Activated CD4-positive, alpha-beta T cell treated with anti-CD3 and anti-CD28 coated beads, Interleukin-2, amount 10 ng/mL, durations not matched to agents 24 days and 14 days (primary cell): ENCODE data around the gene GRID2. TPM values are rescaled to one million over a fixed set of nuclear protein-coding genes. Genes with fewer than 3 reads are reported as not detected.
"Not testable (repeated sequence)": the region's sequence is repeated elsewhere in the genome, so short reads cannot be mapped to it uniquely, and the experiment has no call there.

ENCODE experiments used
- DNase-seq: peaks from one replicate; pipeline ENCODE4 v3.0.0; 2022
- H3K27ac Mint-ChIP-seq: one replicate; pipeline ENCODE4 v1.8.0; 2022; ENCODE audit warnings: mild to moderate bottlenecking, mixed read lengths
- H3K27me3 Mint-ChIP-seq: one replicate; pipeline ENCODE4 v1.8.0; 2022; ENCODE audit warnings: mixed read lengths
- H3K36me3 Mint-ChIP-seq: one replicate; pipeline ENCODE4 v1.8.0; 2022; ENCODE audit warnings: low read depth, mild to moderate bottlenecking, mixed read lengths
- H3K4me1 Mint-ChIP-seq: one replicate; pipeline ENCODE4 v1.8.0; 2021; ENCODE audit warnings: mixed read lengths
- H3K4me3 Mint-ChIP-seq: one replicate; pipeline ENCODE4 v1.8.0; 2022; ENCODE audit warnings: mild to moderate bottlenecking, moderate library complexity, mixed read lengths
- H3K9me3 Mint-ChIP-seq: one replicate; pipeline ENCODE4 v1.8.0; 2021; ENCODE audit warnings: mixed read lengths
- intact Hi-C: fragments of 100-400 bp; cut with micrococcal nuclease; formaldehyde crosslinking; loops from one replicate; pipeline ENCODE4 v1.15.1; 2023
- total RNA-seq: library from RNA; stranded (reverse); gene quantifications from 2 replicates; pipeline ENCODE4 v1.2.3, GENCODE V29; 2022

GRID2 gene
- total RNA-seq, 1 donor from 2014 or later = not detected

- H3K27me3 Mint-ChIP-seq = no peaks in the 10 kb centered on the region
- H3K9me3 Mint-ChIP-seq = no peaks in the 10 kb centered on the region
- DNase-seq = no peak
- no peaks in the 10 kb centered on the region for H3K4me1 Mint-ChIP-seq
- no peaks in the 10 kb centered on the region for H3K36me3 Mint-ChIP-seq
- H3K4me3 Mint-ChIP-seq = no peak overlapping the region
- H3K27ac Mint-ChIP-seq = no peak overlapping the region
- intact Hi-C loops = no loop called here
Observed at GRCh38 chr4:93337196-93337595, 1033.4 kb downstream of the GRID2 start.

- DNase-seq = no peak
- intact Hi-C loops = no loop called here
- Mint-ChIP-seq H3K9me3 (no peaks in the 10 kb centered on the region), H3K27me3 (no peaks in the 10 kb centered on the region), H3K27ac (no peak overlapping the region), H3K4me1 (no peaks in the 10 kb centered on the region), H3K4me3 (no peak overlapping the region), H3K36me3 (no peaks in the 10 kb centered on the region)
Observed at GRCh38 chr4:93342738-93343137, 1039.0 kb downstream of the GRID2 start.

GRCh38 chr4:93346840-93347239 is 1043.1 kb downstream of the GRID2 start:
- intact Hi-C loops = no loop called here
- Mint-ChIP-seq H3K4me3 (no peak overlapping the region), H3K4me1 (no peaks in the 10 kb centered on the region), H3K27ac (no peak overlapping the region), H3K9me3 (no peaks in the 10 kb centered on the region), H3K36me3 (no peaks in the 10 kb centered on the region), H3K27me3 (no peaks in the 10 kb centered on the region)
- DNase-seq = no peak

- no peaks in the 10 kb centered on the region for H3K4me1 Mint-ChIP-seq
- no peak for DNase-seq
- intact Hi-C loops = no loop called here
- H3K27me3 Mint-ChIP-seq = no peaks in the 10 kb centered on the region
- no peak overlapping the region for H3K27ac Mint-ChIP-seq
- no peaks in the 10 kb centered on the region for H3K9me3 Mint-ChIP-seq
- H3K4me3 Mint-ChIP-seq = no peak overlapping the region
- no peaks in the 10 kb centered on the region for H3K36me3 Mint-ChIP-seq
Observed at GRCh38 chr4:93348896-93349295, 1045.1 kb downstream of the GRID2 start.

- no peak overlapping the region for H3K4me3 Mint-ChIP-seq
- DNase-seq = no peak
- no peaks in the 10 kb centered on the region for H3K36me3 Mint-ChIP-seq
- H3K27me3 Mint-ChIP-seq = no peaks in the 10 kb centered on the region
- no peaks in the 10 kb centered on the region for H3K4me1 Mint-ChIP-seq
- H3K9me3 Mint-ChIP-seq = no peaks in the 10 kb centered on the region
- intact Hi-C loops = no loop called here
- no peak overlapping the region for H3K27ac Mint-ChIP-seq
Observed at GRCh38 chr4:93351846-93352245, 1048.1 kb downstream of the GRID2 start.

GRCh38 chr4:93355411-93355810 is 1051.6 kb downstream of the GRID2 start:
- no peaks in the 10 kb centered on the region for H3K4me1 Mint-ChIP-seq
- H3K27ac Mint-ChIP-seq = no peak overlapping the region
- no peaks in the 10 kb centered on the region for H3K36me3 Mint-ChIP-seq
- no peaks in the 10 kb centered on the region for H3K27me3 Mint-ChIP-seq
- DNase-seq = no peak
- no peaks in the 10 kb centered on the region for H3K9me3 Mint-ChIP-seq
- H3K4me3 Mint-ChIP-seq = no peak overlapping the region
- intact Hi-C loops = no loop called here

GRCh38 chr4:93359586-93359985 is 1055.8 kb downstream of the GRID2 start:
- H3K27me3 Mint-ChIP-seq = no peaks in the 10 kb centered on the region
- no peak for DNase-seq
- H3K4me3 Mint-ChIP-seq = no peak overlapping the region
- intact Hi-C loops = no loop called here
- H3K36me3 Mint-ChIP-seq = no peaks in the 10 kb centered on the region
- H3K4me1 Mint-ChIP-seq = no peaks in the 10 kb centered on the region
- H3K27ac Mint-ChIP-seq = no peak overlapping the region
- H3K9me3 Mint-ChIP-seq = no peaks in the 10 kb centered on the region

GRCh38 chr4:93366169-93366755 is 1062.5 kb downstream of the GRID2 start:
- H3K4me3 Mint-ChIP-seq, H3K27ac Mint-ChIP-seq, H3K4me1 Mint-ChIP-seq, H3K27me3 Mint-ChIP-seq, DNase-seq, H3K36me3 Mint-ChIP-seq, H3K9me3 Mint-ChIP-seq, intact Hi-C loops: not testable (repeated sequence)

GRCh38 chr4:93368968-93369367 is 1065.2 kb downstream of the GRID2 start:
- H3K36me3 Mint-ChIP-seq = no peaks in the 10 kb centered on the region
- intact Hi-C loops = no loop called here
- no peaks in the 10 kb centered on the region for H3K27me3 Mint-ChIP-seq
- no peak overlapping the region for H3K27ac Mint-ChIP-seq
- no peaks in the 10 kb centered on the region for H3K9me3 Mint-ChIP-seq
- H3K4me3 Mint-ChIP-seq = no peak overlapping the region
- H3K4me1 Mint-ChIP-seq = no peaks in the 10 kb centered on the region
- DNase-seq = no peak

- no peaks in the 10 kb centered on the region for H3K27me3 Mint-ChIP-seq
- no peak overlapping the region for H3K4me3 Mint-ChIP-seq
- H3K27ac Mint-ChIP-seq = no peak overlapping the region
- no peaks in the 10 kb centered on the region for H3K36me3 Mint-ChIP-seq
- no peaks in the 10 kb centered on the region for H3K9me3 Mint-ChIP-seq
- no peak for DNase-seq
- intact Hi-C loops = no loop called here
- no peaks in the 10 kb centered on the region for H3K4me1 Mint-ChIP-seq
Observed at GRCh38 chr4:93370256-93370655, 1066.5 kb downstream of the GRID2 start.

- no peaks in the 10 kb centered on the region for H3K4me1 Mint-ChIP-seq
- H3K4me3 Mint-ChIP-seq = no peak overlapping the region
- no peak overlapping the region for H3K27ac Mint-ChIP-seq
- H3K9me3 Mint-ChIP-seq = no peaks in the 10 kb centered on the region
- intact Hi-C loops = no loop called here
- no peak for DNase-seq
- no peaks in the 10 kb centered on the region for H3K27me3 Mint-ChIP-seq
- no peaks in the 10 kb centered on the region for H3K36me3 Mint-ChIP-seq
Observed at GRCh38 chr4:93373893-93374860, 1070.4 kb downstream of the GRID2 start.

- intact Hi-C loops = no loop called here
- no peaks in the 10 kb centered on the region for H3K4me1 Mint-ChIP-seq
- H3K4me3 Mint-ChIP-seq = no peak overlapping the region
- no peaks in the 10 kb centered on the region for H3K27me3 Mint-ChIP-seq
- no peaks in the 10 kb centered on the region for H3K9me3 Mint-ChIP-seq
- no peak for DNase-seq
- H3K36me3 Mint-ChIP-seq = no peaks in the 10 kb centered on the region
- H3K27ac Mint-ChIP-seq = no peak overlapping the region
Observed at GRCh38 chr4:93384241-93384640, 1080.5 kb downstream of the GRID2 start.

- no peaks in the 10 kb centered on the region for H3K9me3 Mint-ChIP-seq
- no peak for DNase-seq
- no peaks in the 10 kb centered on the region for H3K4me1 Mint-ChIP-seq
- H3K4me3 Mint-ChIP-seq = no peak overlapping the region
- intact Hi-C loops = no loop called here
- H3K27me3 Mint-ChIP-seq = no peaks in the 10 kb centered on the region
- no peak overlapping the region for H3K27ac Mint-ChIP-seq
- no peaks in the 10 kb centered on the region for H3K36me3 Mint-ChIP-seq
Observed at GRCh38 chr4:93384887-93385286, 1081.1 kb downstream of the GRID2 start.

- Mint-ChIP-seq H3K9me3 (no peaks in the 10 kb centered on the region), H3K36me3 (no peaks in the 10 kb centered on the region), H3K27me3 (no peaks in the 10 kb centered on the region), H3K4me3 (no peak overlapping the region), H3K4me1 (no peaks in the 10 kb centered on the region), H3K27ac (no peak overlapping the region)
- intact Hi-C loops = no loop called here
- DNase-seq = no peak
Observed at GRCh38 chr4:93394545-93395081, 1090.8 kb downstream of the GRID2 start.
